HCT116 (cell line): ENCODE data around the gene IQSEC3.

Experiments used
- EZH2phosphoT487 ChIP-seq: fragments of 200-600 bp; IDR thresholded peaks from 2 replicates; pipeline ENCODE4 v1.6.1; 2018; ENCODE audit warnings: antibody characterized with exemption, borderline replicate concordance
- FOSL1 ChIP-seq: IDR thresholded peaks from 2 replicates; pipeline ENCODE4 v1.6.1; 2012; ENCODE audit warnings: low read depth
- POLR2A ChIP-seq: IDR thresholded peaks from 2 replicates; pipeline ENCODE4 v1.7.0; 2011; ENCODE audit warnings: borderline replicate concordance; ENCODE audit not compliant: insufficient read depth, insufficient read length; ENCODE audit errors: extremely low read depth
- RAD21 ChIP-seq: IDR thresholded peaks from 2 replicates; pipeline ENCODE4 v1.6.1; 2012; ENCODE audit warnings: low read depth, mild to moderate bottlenecking
- SP1 ChIP-seq: IDR thresholded peaks from 2 replicates; pipeline ENCODE4 v1.6.1; 2012; ENCODE audit warnings: low read depth
- ZNF274 ChIP-seq: fragments of 200-500 bp; sonication (Bioruptor generic); IDR thresholded peaks from 2 replicates; pipeline ENCODE4 v1.6.1; 2014; ENCODE audit warnings: mild to moderate bottlenecking, low read depth, low read length, inconsistent platforms
- TF ChIP-seq, protein P1 (sequence below): IDR thresholded peaks from 2 replicates; pipeline ENCODE4 v1.6.1; 2012
- TF ChIP-seq, protein P2 (sequence below), 3 experiments: fragments of 200-600 bp in 1 of 3; sonication (generic) in 1 of 3; IDR thresholded peaks in 2 of 3; conservative IDR thresholded peaks in 1 of 3; 2 replicates each; pipeline ENCODE4 v1.5.1; 2012 to 2017; ENCODE audit warnings: low read depth in 2 of 3, low read length in 2 of 3, antibody characterized with exemption in 1 of 3, borderline replicate concordance in 1 of 3, control low read depth in 1 of 3, mild to moderate bottlenecking in 1 of 3, mixed read lengths in 1 of 3, mixed run types in 1 of 3, moderate library complexity in 1 of 3; ENCODE audit not compliant: insufficient read depth in 1 of 3
- TF ChIP-seq, protein P3 (sequence below): IDR thresholded peaks from 2 replicates; pipeline ENCODE4 v1.6.1; 2012
- TF ChIP-seq, protein P4 (sequence below): IDR thresholded peaks from 2 replicates; pipeline ENCODE4 v1.6.1; 2012; ENCODE audit warnings: low read depth

DNA sequence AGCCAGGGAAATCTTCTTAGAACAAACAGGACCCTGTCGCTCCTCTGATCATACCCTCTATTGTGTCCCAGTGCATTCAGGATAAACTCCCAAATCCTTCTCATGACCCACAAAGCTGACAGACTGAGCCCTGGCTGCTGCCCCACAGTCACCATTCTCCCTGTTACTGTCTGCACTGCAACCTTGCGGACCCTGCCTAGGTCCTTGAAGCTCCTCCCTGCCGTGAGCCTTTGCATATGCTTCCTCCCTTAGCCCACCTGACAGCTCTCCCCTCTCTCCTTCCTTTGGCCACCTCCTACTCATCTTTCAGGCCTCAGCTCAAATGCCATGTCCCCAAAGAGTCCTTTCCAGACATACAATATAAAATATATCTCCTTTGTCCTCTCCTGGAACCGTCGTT is 85.0 kb downstream of the IQSEC3 start:
- TF ChIP-seq, protein P1, sequence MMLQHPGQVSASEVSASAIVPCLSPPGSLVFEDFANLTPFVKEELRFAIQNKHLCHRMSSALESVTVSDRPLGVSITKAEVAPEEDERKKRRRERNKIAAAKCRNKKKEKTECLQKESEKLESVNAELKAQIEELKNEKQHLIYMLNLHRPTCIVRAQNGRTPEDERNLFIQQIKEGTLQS: no peak
- TF ChIP-seq SP1: no peak
- TF ChIP-seq, protein P2, sequence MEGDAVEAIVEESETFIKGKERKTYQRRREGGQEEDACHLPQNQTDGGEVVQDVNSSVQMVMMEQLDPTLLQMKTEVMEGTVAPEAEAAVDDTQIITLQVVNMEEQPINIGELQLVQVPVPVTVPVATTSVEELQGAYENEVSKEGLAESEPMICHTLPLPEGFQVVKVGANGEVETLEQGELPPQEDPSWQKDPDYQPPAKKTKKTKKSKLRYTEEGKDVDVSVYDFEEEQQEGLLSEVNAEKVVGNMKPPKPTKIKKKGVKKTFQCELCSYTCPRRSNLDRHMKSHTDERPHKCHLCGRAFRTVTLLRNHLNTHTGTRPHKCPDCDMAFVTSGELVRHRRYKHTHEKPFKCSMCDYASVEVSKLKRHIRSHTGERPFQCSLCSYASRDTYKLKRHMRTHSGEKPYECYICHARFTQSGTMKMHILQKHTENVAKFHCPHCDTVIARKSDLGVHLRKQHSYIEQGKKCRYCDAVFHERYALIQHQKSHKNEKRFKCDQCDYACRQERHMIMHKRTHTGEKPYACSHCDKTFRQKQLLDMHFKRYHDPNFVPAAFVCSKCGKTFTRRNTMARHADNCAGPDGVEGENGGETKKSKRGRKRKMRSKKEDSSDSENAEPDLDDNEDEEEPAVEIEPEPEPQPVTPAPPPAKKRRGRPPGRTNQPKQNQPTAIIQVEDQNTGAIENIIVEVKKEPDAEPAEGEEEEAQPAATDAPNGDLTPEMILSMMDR (IDR thresholded peaks at IDR 0.05 in 2 of 3, conservative IDR thresholded peaks at IDR 0.05 in 1 of 3; ENCODE audit: borderline replicate concordance in 1 of 3, insufficient read depth in 1 of 3, low read depth in 2 of 3, low read length in 2 of 3): no peak
- TF ChIP-seq ZNF274: no peak
- TF ChIP-seq RAD21: no peak
- TF ChIP-seq, protein P3, sequence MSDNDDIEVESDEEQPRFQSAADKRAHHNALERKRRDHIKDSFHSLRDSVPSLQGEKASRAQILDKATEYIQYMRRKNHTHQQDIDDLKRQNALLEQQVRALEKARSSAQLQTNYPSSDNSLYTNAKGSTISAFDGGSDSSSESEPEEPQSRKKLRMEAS: no peak
- TF ChIP-seq FOSL1: no peak
- TF ChIP-seq, protein P4, sequence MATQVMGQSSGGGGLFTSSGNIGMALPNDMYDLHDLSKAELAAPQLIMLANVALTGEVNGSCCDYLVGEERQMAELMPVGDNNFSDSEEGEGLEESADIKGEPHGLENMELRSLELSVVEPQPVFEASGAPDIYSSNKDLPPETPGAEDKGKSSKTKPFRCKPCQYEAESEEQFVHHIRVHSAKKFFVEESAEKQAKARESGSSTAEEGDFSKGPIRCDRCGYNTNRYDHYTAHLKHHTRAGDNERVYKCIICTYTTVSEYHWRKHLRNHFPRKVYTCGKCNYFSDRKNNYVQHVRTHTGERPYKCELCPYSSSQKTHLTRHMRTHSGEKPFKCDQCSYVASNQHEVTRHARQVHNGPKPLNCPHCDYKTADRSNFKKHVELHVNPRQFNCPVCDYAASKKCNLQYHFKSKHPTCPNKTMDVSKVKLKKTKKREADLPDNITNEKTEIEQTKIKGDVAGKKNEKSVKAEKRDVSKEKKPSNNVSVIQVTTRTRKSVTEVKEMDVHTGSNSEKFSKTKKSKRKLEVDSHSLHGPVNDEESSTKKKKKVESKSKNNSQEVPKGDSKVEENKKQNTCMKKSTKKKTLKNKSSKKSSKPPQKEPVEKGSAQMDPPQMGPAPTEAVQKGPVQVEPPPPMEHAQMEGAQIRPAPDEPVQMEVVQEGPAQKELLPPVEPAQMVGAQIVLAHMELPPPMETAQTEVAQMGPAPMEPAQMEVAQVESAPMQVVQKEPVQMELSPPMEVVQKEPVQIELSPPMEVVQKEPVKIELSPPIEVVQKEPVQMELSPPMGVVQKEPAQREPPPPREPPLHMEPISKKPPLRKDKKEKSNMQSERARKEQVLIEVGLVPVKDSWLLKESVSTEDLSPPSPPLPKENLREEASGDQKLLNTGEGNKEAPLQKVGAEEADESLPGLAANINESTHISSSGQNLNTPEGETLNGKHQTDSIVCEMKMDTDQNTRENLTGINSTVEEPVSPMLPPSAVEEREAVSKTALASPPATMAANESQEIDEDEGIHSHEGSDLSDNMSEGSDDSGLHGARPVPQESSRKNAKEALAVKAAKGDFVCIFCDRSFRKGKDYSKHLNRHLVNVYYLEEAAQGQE: no peak
- TF ChIP-seq POLR2A: no peak
- no peak for TF ChIP-seq EZH2phosphoT487
